GM21526 (cell line): ENCODE data around the gene SRSF10.
"Not testable (repeated sequence)": the region's sequence is repeated elsewhere in the genome, so short reads cannot be mapped to it uniquely, and the experiment has no call there.

Source experiments
- ATAC-seq: cut with Tn5 transposase; IDR thresholded peaks from one replicate; pipeline ENCODE4 v1.9.1; 2021; ENCODE audit warnings: moderate library complexity; ENCODE audit not compliant: unreplicated experiment, low FRiP score

The SRSF10 gene

GRCh38 chr1:23999156-23999671 is 19.1 kb upstream of the SRSF10 start:
- ATAC-seq = no peak

GRCh38 chr1:23997812-23998211 is 17.7 kb upstream of the SRSF10 start:
- no peak for ATAC-seq

- no peak for ATAC-seq
Measured at GRCh38 chr1:23996700-23997229, 16.6 kb upstream of the SRSF10 start.

- no peak for ATAC-seq
Measured at GRCh38 chr1:23995431-23995837, 15.3 kb upstream of the SRSF10 start.

DNA sequence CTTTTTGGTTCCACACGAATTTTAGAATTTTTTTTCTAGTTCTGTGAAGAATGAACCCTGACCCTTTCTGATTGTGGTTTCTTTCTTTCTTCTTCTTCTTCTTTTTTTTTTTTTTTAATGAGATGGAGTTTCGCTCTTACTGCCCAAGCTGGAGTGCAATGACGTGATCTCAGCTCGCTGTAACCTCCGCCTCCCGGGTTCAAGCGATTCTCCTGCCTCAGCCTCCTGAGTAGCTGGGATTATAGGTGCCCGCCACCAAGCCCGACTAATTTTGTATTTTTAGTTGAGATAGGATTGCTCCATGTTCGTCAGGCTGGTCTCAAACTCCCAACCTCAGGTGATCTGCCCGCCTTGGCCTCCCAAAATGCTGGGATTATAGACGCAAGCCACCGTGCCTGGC is 11.9 kb upstream of the SRSF10 start:
- ATAC-seq = not testable (repeated sequence)

- no peak for ATAC-seq
Measured at GRCh38 chr1:23989263-23989662, 9.1 kb upstream of the SRSF10 start.

GRCh38 chr1:23987038-23987437 is 6.9 kb upstream of the SRSF10 start:
- not testable (repeated sequence) for ATAC-seq

DNA sequence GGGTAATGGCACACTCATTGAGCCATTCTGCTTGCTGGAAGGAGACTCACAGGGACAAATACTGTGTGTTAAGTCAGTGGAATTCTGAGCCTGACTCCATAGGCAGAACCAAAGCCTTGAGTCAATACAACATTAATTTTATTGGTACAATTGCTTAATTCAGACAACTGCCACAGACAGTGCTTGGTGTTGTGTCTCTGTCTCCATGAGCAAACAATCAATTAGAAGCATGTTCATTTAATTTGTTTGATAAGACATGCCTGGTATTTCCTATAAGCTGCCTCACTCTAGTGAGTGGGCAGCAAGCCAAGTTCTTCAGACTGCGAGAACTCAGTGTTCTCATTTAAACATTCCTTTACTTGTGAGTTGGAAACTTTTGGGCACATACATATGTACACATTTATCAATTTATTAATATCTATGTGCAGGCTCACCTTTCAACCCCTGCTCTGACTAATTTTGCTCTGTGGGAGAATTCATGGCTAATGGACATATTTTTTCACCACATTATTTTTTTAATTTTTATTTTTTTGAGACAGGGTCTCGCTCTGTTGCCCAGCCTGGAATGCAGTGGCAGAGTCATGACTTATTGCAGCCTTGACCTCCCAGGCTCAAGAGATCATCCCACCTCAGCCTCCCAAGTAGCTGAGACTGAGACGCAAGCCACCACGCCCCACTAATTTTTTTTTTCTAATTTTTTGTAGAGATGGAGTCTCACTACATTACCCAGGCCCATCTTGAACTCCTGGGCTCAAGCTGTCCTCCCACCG is 4.5 kb upstream of the SRSF10 start:
- no peak for ATAC-seq

GRCh38 chr1:23980728-23981070 is 572 bp upstream of the SRSF10 start:
- peak; percentile 35 for ATAC-seq

DNA sequence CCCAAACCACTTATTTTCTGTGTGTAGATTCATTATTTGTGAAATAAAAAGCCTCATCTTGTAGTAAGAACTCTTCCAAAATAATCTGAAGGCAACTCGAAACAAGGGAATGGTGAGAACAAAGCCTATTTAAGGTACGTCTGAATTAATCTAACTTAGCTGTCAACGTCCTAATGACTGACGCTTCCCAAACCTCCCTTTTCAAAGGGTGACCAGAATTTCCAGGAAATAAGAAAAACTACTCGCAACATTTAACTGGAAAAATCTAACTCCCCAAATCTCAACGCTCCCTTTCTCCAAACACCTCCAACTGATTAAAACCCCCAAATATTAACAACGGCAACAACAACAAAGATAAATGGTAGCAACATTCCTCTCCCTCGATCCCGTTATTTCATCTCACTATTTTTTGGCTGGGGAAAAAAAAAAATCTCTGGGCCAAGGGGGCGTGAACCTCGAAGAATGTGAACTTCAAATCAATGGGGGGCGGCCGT is 693 bp downstream of the SRSF10 start:
- ATAC-seq = no peak

GRCh38 chr1:23978805-23979204 is 1.3 kb downstream of the SRSF10 start:
- ATAC-seq = no peak

- no peak for ATAC-seq
Measured at GRCh38 chr1:23977854-23978191, 2.3 kb downstream of the SRSF10 start.

DNA sequence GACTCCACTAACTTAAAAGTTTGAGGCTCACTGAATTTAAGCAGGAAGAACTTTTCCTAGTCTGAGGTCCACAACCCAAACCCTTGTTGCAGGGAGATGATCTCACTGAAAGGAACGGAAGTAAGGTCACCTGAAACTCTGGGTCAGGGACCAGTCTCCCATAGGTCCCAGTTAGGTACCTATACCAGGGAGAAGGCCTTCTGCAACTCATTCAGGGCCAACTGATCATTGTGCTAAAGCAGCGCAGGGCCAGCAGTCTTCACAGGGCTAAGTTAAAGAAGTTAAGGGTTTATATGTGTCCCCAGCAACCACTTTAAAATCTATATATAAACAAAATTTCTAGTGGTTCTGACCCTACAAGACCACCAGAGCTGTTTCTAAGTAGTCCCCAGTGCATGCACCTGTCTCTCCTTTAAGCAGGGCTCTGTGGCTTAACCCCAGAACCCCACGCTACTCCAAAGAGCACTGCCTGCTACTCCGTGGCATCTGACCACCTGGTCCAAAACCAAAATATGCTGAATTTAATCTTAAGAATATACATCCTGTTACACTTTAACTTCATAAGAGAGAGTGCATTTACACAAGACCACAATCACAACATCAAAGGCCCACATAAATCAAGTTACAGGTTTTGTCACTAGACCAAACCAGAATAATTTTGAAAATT is 2.8 kb downstream of the SRSF10 start:
- no peak for ATAC-seq

- no peak for ATAC-seq
Measured at GRCh38 chr1:23967871-23968270, 12.3 kb downstream of the SRSF10 start.

- no peak for ATAC-seq
Measured at GRCh38 chr1:23966973-23967493, 13.1 kb downstream of the SRSF10 start.

DNA sequence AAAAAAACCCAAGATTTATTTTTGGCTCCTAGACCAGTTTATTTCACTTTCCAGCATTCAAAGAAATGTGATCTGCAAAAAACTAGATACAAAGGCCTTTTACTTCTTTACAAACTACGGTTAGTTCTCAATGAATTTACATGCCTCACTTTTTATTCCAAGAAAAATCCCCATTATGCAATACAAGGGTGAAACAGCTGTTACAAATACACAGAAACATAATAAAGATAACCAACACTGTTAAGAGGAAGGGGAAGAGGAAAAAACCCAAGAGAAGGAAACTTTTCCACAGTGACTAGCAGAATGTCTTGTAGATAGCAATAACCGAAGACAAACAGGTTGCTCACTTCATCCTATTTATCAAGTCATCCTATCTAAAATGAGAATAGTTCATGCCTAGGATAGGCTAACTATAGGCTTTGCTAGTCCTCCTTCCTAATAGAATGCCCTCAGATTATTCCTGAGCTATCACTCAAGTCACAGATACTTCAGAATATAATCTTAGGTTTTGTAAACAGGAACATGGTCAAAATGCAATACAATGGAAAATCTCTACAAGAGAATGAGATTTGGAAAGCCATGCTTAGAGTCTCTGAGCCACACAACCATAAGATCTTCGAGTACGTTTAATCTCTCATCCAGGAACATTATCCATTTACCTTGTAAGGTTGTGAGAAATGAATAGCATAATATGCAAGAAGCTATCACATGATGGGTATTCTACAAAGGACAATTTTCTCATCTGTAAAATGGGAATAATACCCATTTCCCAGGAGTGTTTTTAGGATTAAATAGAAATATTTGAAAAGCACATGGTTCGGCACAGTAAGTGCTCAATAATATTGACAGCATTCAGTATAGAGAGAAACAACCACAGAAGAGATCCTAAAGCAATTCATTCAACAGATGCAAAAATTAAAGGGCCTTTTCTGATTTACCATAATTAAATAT is 15.1 kb downstream of the SRSF10 start:
- no peak for ATAC-seq

- no peak for ATAC-seq
Measured at GRCh38 chr1:23964235-23964668, 15.9 kb downstream of the SRSF10 start.

DNA sequence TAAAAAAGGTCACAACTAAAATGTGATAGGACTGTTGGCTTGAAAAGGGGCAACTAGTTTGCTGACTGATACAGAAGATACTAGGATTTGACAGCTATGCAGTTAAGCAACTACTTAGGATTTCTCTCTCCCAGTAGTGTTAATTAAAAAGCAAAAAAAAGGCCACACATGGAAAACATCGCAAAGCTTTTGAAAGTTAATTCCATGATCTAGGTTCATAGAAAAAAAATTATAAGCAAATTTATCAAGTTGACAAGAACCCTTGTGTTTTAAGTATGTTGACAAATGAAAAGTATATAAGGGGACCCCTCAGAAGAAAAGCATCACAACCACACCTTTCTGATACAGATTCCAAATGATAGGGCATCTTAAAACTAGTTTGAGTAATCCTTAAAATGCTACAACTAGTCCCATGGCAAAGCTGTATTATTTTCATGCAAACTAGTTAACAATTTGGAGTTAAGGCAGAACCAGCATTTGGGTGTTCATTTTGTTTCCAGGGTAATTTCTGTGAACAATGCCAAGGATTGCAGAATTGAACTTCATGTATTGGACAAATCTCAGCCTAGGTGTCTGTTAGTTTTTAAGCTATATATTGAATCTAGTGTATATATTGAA is 16.4 kb downstream of the SRSF10 start:
- no peak for ATAC-seq

GRCh38 chr1:23960291-23961020 is 19.7 kb downstream of the SRSF10 start:
- no peak for ATAC-seq
